GM18873 (cell line): Measurements from ENCODE around the gene TGM5.
"Not testable (repeated sequence)": the region's sequence is repeated elsewhere in the genome, so short reads cannot be mapped to it uniquely, and the experiment has no call there.

Experiments used
- ATAC-seq: cut with Tn5 transposase; IDR thresholded peaks from one replicate; pipeline ENCODE4 v1.9.1; 2021; ENCODE audit warnings: mild to moderate bottlenecking, moderate library complexity, moderate number of reproducible peaks; ENCODE audit not compliant: unreplicated experiment, low FRiP score

TGM5 gene

GRCh38 chr15:43266834-43267233 is at the start of gene TGM5:
Gene TGM5 (minus strand): TSS chr15:43266928. CDS start chr15:43266849, 79 bp downstream.
- no peak for ATAC-seq

- ATAC-seq, result no peak
These were observed 47.4 kb upstream of the TGM5 start for GRCh38 chr15:43314171-43314570.

- ATAC-seq, result no peak
These were observed 45.6 kb upstream of the TGM5 start for GRCh38 chr15:43312378-43312777.

- ATAC-seq, result no peak
These were observed 35.6 kb upstream of the TGM5 start, which contains the start of gene TGM7 for GRCh38 chr15:43302205-43302817. Gene TGM7 (minus strand): TSS chr15:43302255.

GRCh38 chr15:43299884-43300283 is 33.2 kb upstream of the TGM5 start:
- no peak for ATAC-seq

GRCh38 chr15:43299411-43299810 is 32.7 kb upstream of the TGM5 start:
- no peak for ATAC-seq

GRCh38 chr15:43294091-43294706 is 27.5 kb upstream of the TGM5 start:
- no peak for ATAC-seq

- no peak for ATAC-seq
These were observed 26.7 kb upstream of the TGM5 start for GRCh38 chr15:43293432-43293831.

GRCh38 chr15:43292375-43293078 is 25.8 kb upstream of the TGM5 start:
- no peak for ATAC-seq

- ATAC-seq, result not testable (repeated sequence)
These were observed 22.9 kb upstream of the TGM5 start for GRCh38 chr15:43289656-43290055.

GRCh38 chr15:43287254-43287653 is 20.5 kb upstream of the TGM5 start:
- ATAC-seq, result no peak

- no peak for ATAC-seq
These were observed 19.3 kb upstream of the TGM5 start for GRCh38 chr15:43286074-43286473.

- ATAC-seq, result no peak
These were observed 18.9 kb upstream of the TGM5 start for GRCh38 chr15:43285609-43286037.

- ATAC-seq, result no peak
These were observed 16.8 kb upstream of the TGM5 start for GRCh38 chr15:43283526-43283925.

- no peak for ATAC-seq
These were observed 15.3 kb upstream of the TGM5 start for GRCh38 chr15:43281926-43282602.

- no peak for ATAC-seq
These were observed 14.3 kb upstream of the TGM5 start for GRCh38 chr15:43280996-43281395.

- ATAC-seq, result no peak
These were observed 12.8 kb upstream of the TGM5 start for GRCh38 chr15:43279496-43279895.

- ATAC-seq, result no peak
These were observed 12.1 kb upstream of the TGM5 start for GRCh38 chr15:43278869-43279268.

GRCh38 chr15:43277901-43278300 is 11.2 kb upstream of the TGM5 start:
- ATAC-seq, result no peak

GRCh38 chr15:43277231-43277823 is 10.6 kb upstream of the TGM5 start:
- ATAC-seq, result no peak
